ENCODE data around the gene MANBA. TPM values are rescaled to one million over a fixed set of nuclear protein-coding genes. Genes with fewer than 3 reads are reported as not detected.

MANBA gene
- total RNA-seq, 1 donor from 2014 or later, result 38.3 TPM

GRCh38 chr4:102736636-102737549, 23.9 kb downstream of the MANBA start:
- peak; percentile 51 for DNase-seq (ENCODE audit: low read depth)
- Histone ChIP-seq H3K4me1 (ENCODE audit: insufficient read depth, low read length) (peaks cover 8% of the 10 kb centered on the region), H4K20me1 (ENCODE audit: insufficient read depth, low read length) (peaks cover 9% of the 10 kb centered on the region), H3K4me3 (ENCODE audit: insufficient read depth, low read depth, low read length) (no peak overlapping the region), H3K4me2 (ENCODE audit: low read length) (no peak overlapping the region), H3K9me3 (ENCODE audit: insufficient read depth, low read depth, low read length) (no peaks in the 10 kb centered on the region), H3K36me3 (ENCODE audit: insufficient read depth, low read length) (no peaks in the 10 kb centered on the region), H3K27me3 (ENCODE audit: insufficient read depth, low read length) (no peaks in the 10 kb centered on the region), H3K9ac (ENCODE audit: low read length) (no peak overlapping the region), H3K27ac (ENCODE audit: low read depth, low read length) (no peak overlapping the region), H3K79me2 (ENCODE audit: insufficient read depth, low read length) (no peaks in the 10 kb centered on the region), H2AFZ (ENCODE audit: low read depth, low read length) (no peak overlapping the region)
- Mint-ChIP-seq H3K4me3 (ENCODE audit: unreplicated experiment) (no peak overlapping the region), H3K27me3 (ENCODE audit: low read depth, unreplicated experiment) (no peaks in the 10 kb centered on the region), H3K9me3 (ENCODE audit: unreplicated experiment) (peaks cover 4% of the 10 kb centered on the region), H3K4me1 (ENCODE audit: low read depth, unreplicated experiment) (peaks cover 22% of the 10 kb centered on the region), H3K36me3 (ENCODE audit: low read depth, unreplicated experiment) (peaks cover 26% of the 10 kb centered on the region), H3K27ac (ENCODE audit: unreplicated experiment) (peak overlapping the region; percentile 75)
- no peak for FAIRE-seq
- TF ChIP-seq, protein P1, sequence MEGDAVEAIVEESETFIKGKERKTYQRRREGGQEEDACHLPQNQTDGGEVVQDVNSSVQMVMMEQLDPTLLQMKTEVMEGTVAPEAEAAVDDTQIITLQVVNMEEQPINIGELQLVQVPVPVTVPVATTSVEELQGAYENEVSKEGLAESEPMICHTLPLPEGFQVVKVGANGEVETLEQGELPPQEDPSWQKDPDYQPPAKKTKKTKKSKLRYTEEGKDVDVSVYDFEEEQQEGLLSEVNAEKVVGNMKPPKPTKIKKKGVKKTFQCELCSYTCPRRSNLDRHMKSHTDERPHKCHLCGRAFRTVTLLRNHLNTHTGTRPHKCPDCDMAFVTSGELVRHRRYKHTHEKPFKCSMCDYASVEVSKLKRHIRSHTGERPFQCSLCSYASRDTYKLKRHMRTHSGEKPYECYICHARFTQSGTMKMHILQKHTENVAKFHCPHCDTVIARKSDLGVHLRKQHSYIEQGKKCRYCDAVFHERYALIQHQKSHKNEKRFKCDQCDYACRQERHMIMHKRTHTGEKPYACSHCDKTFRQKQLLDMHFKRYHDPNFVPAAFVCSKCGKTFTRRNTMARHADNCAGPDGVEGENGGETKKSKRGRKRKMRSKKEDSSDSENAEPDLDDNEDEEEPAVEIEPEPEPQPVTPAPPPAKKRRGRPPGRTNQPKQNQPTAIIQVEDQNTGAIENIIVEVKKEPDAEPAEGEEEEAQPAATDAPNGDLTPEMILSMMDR (IDR thresholded peaks at IDR 0.05; ENCODE audit: insufficient read depth, low read depth, low read length), result no peak
- TF ChIP-seq EZH2 (IDR thresholded peaks at IDR 0.05; ENCODE audit: insufficient read depth, low read length), result no peak

DNA sequence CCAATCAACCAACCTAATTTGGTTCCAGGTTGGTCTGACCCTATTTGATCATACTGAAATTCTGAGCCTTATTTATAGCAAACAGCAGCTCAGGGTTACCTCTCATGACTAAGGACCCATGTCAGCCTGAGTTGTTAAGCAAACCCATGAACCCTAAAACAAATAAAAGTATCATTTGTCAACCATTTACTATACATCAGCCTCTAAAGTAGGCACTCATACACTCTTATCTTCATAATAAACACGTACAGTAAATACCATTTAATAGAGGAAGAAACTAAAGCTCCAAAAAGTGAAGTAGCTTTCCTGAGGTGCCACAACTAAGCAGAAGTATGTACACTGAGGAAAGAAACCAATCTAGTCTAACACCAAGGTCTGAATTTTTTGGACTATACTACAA, 25.2 kb downstream of the MANBA start:
- DNase-seq (ENCODE audit: low read depth) (no peak), FAIRE-seq (no peak)
- H3K4me1 Mint-ChIP-seq (ENCODE audit: low read depth, unreplicated experiment), result peaks cover 22% of the 10 kb centered on the region
- Histone ChIP-seq H3K36me3 (ENCODE audit: insufficient read depth, low read length) (no peaks in the 10 kb centered on the region), H3K4me3 (ENCODE audit: insufficient read depth, low read depth, low read length) (no peak overlapping the region), H3K4me1 (ENCODE audit: insufficient read depth, low read length) (peaks cover 8% of the 10 kb centered on the region), H3K27me3 (ENCODE audit: insufficient read depth, low read length) (no peaks in the 10 kb centered on the region), H4K20me1 (ENCODE audit: insufficient read depth, low read length) (peaks cover 9% of the 10 kb centered on the region), H3K9ac (ENCODE audit: low read length) (no peak overlapping the region), H3K4me2 (ENCODE audit: low read length) (no peak overlapping the region), H3K27ac (ENCODE audit: low read depth, low read length) (no peak overlapping the region), H3K79me2 (ENCODE audit: insufficient read depth, low read length) (no peaks in the 10 kb centered on the region), H2AFZ (ENCODE audit: low read depth, low read length) (no peak overlapping the region), H3K9me3 (ENCODE audit: insufficient read depth, low read depth, low read length) (no peaks in the 10 kb centered on the region)
- peaks cover 11% of the 10 kb centered on the region for H3K9me3 Mint-ChIP-seq (ENCODE audit: unreplicated experiment)
- TF ChIP-seq EZH2 (IDR thresholded peaks at IDR 0.05; ENCODE audit: insufficient read depth, low read length), result no peak
- TF ChIP-seq, protein P1 (IDR thresholded peaks at IDR 0.05; ENCODE audit: insufficient read depth, low read depth, low read length), result no peak
- H3K27me3 Mint-ChIP-seq (ENCODE audit: low read depth, unreplicated experiment), result no peaks in the 10 kb centered on the region
- H3K36me3 Mint-ChIP-seq (ENCODE audit: low read depth, unreplicated experiment), result peaks cover 28% of the 10 kb centered on the region
- no peak overlapping the region for H3K4me3 Mint-ChIP-seq (ENCODE audit: unreplicated experiment)
- no peak overlapping the region for H3K27ac Mint-ChIP-seq (ENCODE audit: unreplicated experiment)

All from astrocyte (in vitro differentiated cells and primary cell).